Measurements from ENCODE around the gene DNAH14.

DNA sequence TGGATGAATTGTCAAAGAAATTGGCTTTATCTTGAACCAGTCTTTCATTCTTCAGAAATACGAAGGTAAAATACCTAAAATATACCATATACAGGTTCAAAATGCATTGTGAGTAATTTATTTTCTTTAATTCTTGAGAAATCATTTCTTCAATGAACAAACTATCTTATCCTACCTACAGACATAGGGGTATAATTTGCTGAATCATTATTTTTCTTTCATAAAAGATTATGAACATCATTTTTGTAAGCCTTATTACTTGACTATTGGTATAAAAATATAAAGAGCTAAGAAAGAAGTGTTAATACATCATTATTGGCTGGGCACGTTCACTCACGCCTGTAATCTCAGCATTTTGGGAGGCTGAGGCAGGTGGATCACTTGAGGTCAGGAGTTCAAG, 167.7 kb downstream of the DNAH14 start:
- TF ChIP-seq POLR2A (IDR thresholded peaks at IDR 0.05) = no peak
- TF ChIP-seq, protein P1, sequence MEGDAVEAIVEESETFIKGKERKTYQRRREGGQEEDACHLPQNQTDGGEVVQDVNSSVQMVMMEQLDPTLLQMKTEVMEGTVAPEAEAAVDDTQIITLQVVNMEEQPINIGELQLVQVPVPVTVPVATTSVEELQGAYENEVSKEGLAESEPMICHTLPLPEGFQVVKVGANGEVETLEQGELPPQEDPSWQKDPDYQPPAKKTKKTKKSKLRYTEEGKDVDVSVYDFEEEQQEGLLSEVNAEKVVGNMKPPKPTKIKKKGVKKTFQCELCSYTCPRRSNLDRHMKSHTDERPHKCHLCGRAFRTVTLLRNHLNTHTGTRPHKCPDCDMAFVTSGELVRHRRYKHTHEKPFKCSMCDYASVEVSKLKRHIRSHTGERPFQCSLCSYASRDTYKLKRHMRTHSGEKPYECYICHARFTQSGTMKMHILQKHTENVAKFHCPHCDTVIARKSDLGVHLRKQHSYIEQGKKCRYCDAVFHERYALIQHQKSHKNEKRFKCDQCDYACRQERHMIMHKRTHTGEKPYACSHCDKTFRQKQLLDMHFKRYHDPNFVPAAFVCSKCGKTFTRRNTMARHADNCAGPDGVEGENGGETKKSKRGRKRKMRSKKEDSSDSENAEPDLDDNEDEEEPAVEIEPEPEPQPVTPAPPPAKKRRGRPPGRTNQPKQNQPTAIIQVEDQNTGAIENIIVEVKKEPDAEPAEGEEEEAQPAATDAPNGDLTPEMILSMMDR (IDR thresholded peaks at IDR 0.05) = no peak

All from uterus (tissue), 2 donors.